Measurements from ENCODE around the gene EVPL.
"Not testable (repeated sequence)": the region's sequence is repeated elsewhere in the genome, so short reads cannot be mapped to it uniquely, and the experiment has no call there.

EVPL gene

GRCh38 chr17:75996665-75997590, 30.2 kb downstream of the EVPL start:
- no peak for DNase-seq (ENCODE audit: low read depth)

- DNase-seq (ENCODE audit: low read depth): no peak
Measured at GRCh38 chr17:75995385-75995925, 31.7 kb downstream of the EVPL start.

- DNase-seq (ENCODE audit: low read depth): no peak
Measured at GRCh38 chr17:75994802-75995370, 32.2 kb downstream of the EVPL start.

GRCh38 chr17:75991396-75991795, 35.7 kb downstream of the EVPL start:
- no peak for DNase-seq (ENCODE audit: low read depth)

GRCh38 chr17:75987041-75987440, 40.1 kb downstream of the EVPL start:
- no peak for DNase-seq (ENCODE audit: low read depth)

- no peak for DNase-seq (ENCODE audit: low read depth)
Measured at GRCh38 chr17:75985986-75986385, 41.1 kb downstream of the EVPL start.

- no peak for DNase-seq (ENCODE audit: low read depth)
Measured at GRCh38 chr17:75983501-75984181, 43.5 kb downstream of the EVPL start.

GRCh38 chr17:75981019-75981615, 46.0 kb downstream of the EVPL start:
- DNase-seq (ENCODE audit: low read depth): no peak

GRCh38 chr17:75980188-75981018, 46.7 kb downstream of the EVPL start:
- DNase-seq (ENCODE audit: low read depth): no peak

GRCh38 chr17:75979705-75980187, 47.4 kb downstream of the EVPL start:
- DNase-seq (ENCODE audit: low read depth): no peak

GRCh38 chr17:75978938-75979704, 48.0 kb downstream of the EVPL start, which contains the start of the genes ACOX1 and TEN1:
ACOX1 (minus strand) TSS chr17:75979166; CDS start chr17:75979073, 93 bp downstream.
TEN1 (plus strand) TSS chr17:75979240; CDS start chr17:75986193, 6,953 bp downstream.
- peak; percentile 91 for DNase-seq (ENCODE audit: low read depth)

GRCh38 chr17:75976175-75976848, 50.8 kb downstream of the EVPL start:
- DNase-seq (ENCODE audit: low read depth): no peak

- DNase-seq (ENCODE audit: low read depth): no peak
Measured at GRCh38 chr17:75975757-75976174, 51.3 kb downstream of the EVPL start.

- DNase-seq (ENCODE audit: low read depth): not testable (repeated sequence)
Measured at GRCh38 chr17:75975187-75975586, 51.9 kb downstream of the EVPL start.

GRCh38 chr17:75970626-75971025, 56.5 kb downstream of the EVPL start:
- DNase-seq (ENCODE audit: low read depth): no peak

GRCh38 chr17:75970011-75970523, 57.0 kb downstream of the EVPL start:
- no peak for DNase-seq (ENCODE audit: low read depth)

- DNase-seq (ENCODE audit: low read depth): not testable (repeated sequence)
Measured at GRCh38 chr17:75969044-75969443, 58.1 kb downstream of the EVPL start.

GRCh38 chr17:75965468-75965867, 61.6 kb downstream of the EVPL start:
- no peak for DNase-seq (ENCODE audit: low read depth)

GRCh38 chr17:75959839-75960511, 67.1 kb downstream of the EVPL start:
- no peak for DNase-seq (ENCODE audit: low read depth)
